DOHH2 (cell line): ENCODE measurements around the gene INSC.

ENCODE experiments used
- CTCF ChIP-seq: fragments of 200-600 bp; sonication (generic); IDR thresholded peaks from one replicate; pipeline ENCODE4 v1.5.1; 2014; ENCODE audit warnings: antibody characterized with exemption, mild to moderate bottlenecking, low read depth, low read length; ENCODE audit not compliant: poor library complexity, severe bottlenecking
- EZH2phosphoT487 ChIP-seq: fragments of 200-600 bp; sonication (generic); IDR thresholded peaks from 2 replicates; pipeline ENCODE4 v1.6.1; 2017; ENCODE audit warnings: borderline replicate concordance, mild to moderate bottlenecking, antibody characterized with exemption, low read length, moderate library complexity, mixed read lengths

DNA sequence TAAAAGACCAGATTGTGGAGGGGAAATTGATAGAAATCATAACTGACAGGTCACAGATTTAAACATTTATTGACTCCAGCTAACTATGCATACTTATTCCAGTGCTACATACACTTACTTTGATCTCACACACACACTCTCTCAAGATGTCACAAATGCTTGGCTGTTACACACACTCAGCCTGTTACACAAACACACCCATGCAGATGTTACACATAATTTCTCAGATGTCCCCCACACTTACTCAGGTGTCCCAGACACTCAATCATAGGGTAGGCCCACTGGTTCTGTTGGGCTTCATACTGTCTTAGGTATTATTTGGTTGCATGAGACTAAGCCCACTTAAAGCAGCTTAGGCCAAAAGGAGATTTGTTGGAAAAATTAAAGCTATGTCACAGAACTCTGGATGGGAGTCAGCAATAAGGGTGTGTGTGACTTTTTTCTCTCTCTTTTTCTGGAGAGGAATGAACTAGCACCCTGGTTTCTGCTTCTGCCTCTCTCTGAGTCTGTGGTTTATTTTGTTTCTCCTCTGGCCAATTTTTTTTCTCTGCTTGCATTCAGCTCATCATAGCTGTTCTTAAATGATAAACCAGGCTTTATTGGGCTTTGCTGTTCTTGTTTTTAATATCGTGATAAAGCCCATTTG, 179.4 kb downstream of the INSC start:
- no peak for TF ChIP-seq CTCF
- TF ChIP-seq EZH2phosphoT487 = no peak
